Endodermal cell (in vitro differentiated cells): ENCODE data around the gene SREBF2. TPM values are rescaled to one million over a fixed set of nuclear protein-coding genes. Genes with fewer than 3 reads are reported as not detected.
"Not testable (repeated sequence)": the region's sequence is repeated elsewhere in the genome, so short reads cannot be mapped to it uniquely, and the experiment has no call there.

ENCODE experiments used
- DNase-seq: peaks from one replicate; pipeline ENCODE4 v3.0.0-alpha.2; 2017
- H3K27ac ChIP-seq: 2 replicates; pipeline ENCODE4 v1.5.1; 2013; ENCODE audit warnings: mild to moderate bottlenecking, low read depth, low read length, moderate library complexity
- H3K27me3 ChIP-seq: 2 replicates; pipeline ENCODE4 v1.6.1; 2013; ENCODE audit warnings: mild to moderate bottlenecking, low read length, moderate library complexity; ENCODE audit not compliant: insufficient read depth, control insufficient read depth, poor library complexity, severe bottlenecking
- H3K36me3 ChIP-seq: 2 replicates; pipeline ENCODE4 v1.7.0; 2013; ENCODE audit warnings: mild to moderate bottlenecking, low read length, moderate library complexity; ENCODE audit not compliant: control insufficient read depth, insufficient read depth
- H3K4me1 ChIP-seq: one replicate; pipeline ENCODE4 v1.7.0; 2013; ENCODE audit warnings: low read length; ENCODE audit not compliant: control insufficient read depth, insufficient read depth
- H3K4me3 ChIP-seq: 2 replicates; pipeline ENCODE4 v1.5.1; 2013; ENCODE audit warnings: mild to moderate bottlenecking, low read length, moderate library complexity
- H3K9ac ChIP-seq: 2 replicates; pipeline ENCODE4 v1.6.1; 2013; ENCODE audit warnings: mild to moderate bottlenecking, low read length, moderate library complexity; ENCODE audit not compliant: poor library complexity, severe bottlenecking; ENCODE audit errors: extremely low read depth
- H3K9me3 ChIP-seq: 2 replicates; pipeline ENCODE4 v1.6.1; 2013; ENCODE audit warnings: mild to moderate bottlenecking, low read length, moderate library complexity; ENCODE audit not compliant: control insufficient read depth
- H3K27ac Mint-ChIP-seq: 2 replicates; pipeline ENCODE4 v1.8.0; 2020; ENCODE audit warnings: mixed read lengths
- H3K27me3 Mint-ChIP-seq: 2 replicates; pipeline ENCODE4 v1.8.0; 2021; ENCODE audit warnings: mild to moderate bottlenecking, mixed read lengths; ENCODE audit not compliant: insufficient read depth
- H3K36me3 Mint-ChIP-seq: 2 replicates; pipeline ENCODE4 v1.8.0; 2020; ENCODE audit warnings: low read depth, mixed read lengths
- H3K4me1 Mint-ChIP-seq: 2 replicates; pipeline ENCODE4 v1.8.0; 2020; ENCODE audit warnings: mixed read lengths
- H3K4me3 Mint-ChIP-seq: 2 replicates; pipeline ENCODE4 v1.8.0; 2020; ENCODE audit warnings: mild to moderate bottlenecking, moderate library complexity, mixed read lengths
- H3K9me3 Mint-ChIP-seq: 2 replicates; pipeline ENCODE4 v1.8.0; 2020; ENCODE audit warnings: mild to moderate bottlenecking, mixed read lengths
- WGBS, 2 experiments: methylation state at CpG; one replicate each; pipeline versions ENCODE4 v1.1.5 to v1.1.7; 2013; ENCODE audit warnings: missing lambda C conversion rate in 2 of 2, mixed read lengths in 1 of 2; ENCODE audit not compliant: insufficient coverage in 1 of 2, insufficient read length in 1 of 2; 5-methylcytosine and 5-hydroxymethylcytosine counted together
- total RNA-seq, 2 donors: library from RNA; stranded (reverse); fragmentation: NEBNext Ultra II Directional in 1 of 2; extraction: Animal tissue kit (Norgen Biotek cat#: 25700) in 1 of 2; gene quantifications; 2 replicates in 1 of 2; 3 replicates in 1 of 2; pipeline ENCODE4 v1.2.1, GENCODE V29; 2021
- TF ChIP-seq, protein P1 (sequence below): fragments of 200-600 bp; sonication (generic); conservative IDR thresholded peaks from 2 replicates; pipeline ENCODE4 v1.5.0; 2021; ENCODE audit warnings: antibody characterized with exemption, mild to moderate bottlenecking

SREBF2 gene
- total RNA-seq, 2 donors from 2014 or later, result 125 to 135 TPM

DNA sequence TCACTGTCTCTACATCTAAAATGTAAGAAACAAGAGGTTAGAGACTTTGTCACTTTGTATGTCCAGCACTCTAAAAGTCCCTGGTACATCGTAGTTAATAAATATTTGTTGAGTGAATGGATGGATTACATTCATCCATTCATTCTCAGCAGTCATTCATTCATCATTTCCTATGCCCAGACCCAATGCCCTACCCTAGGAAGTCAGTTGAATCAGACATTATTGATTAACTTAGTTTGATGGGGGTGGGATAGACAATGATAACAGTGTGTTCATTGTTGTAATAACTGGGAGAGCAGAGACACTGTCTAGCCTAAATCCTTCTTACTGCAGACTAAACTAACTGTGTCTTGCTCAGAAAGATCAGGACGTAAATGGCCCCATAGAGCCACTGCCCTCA lies 115.2 kb downstream of the SREBF2 start:
- Mint-ChIP-seq H3K36me3 (peaks cover 20% of the 10 kb centered on the region), H3K27ac (no peak overlapping the region)
- no peak overlapping the region for H3K9ac ChIP-seq

DNA sequence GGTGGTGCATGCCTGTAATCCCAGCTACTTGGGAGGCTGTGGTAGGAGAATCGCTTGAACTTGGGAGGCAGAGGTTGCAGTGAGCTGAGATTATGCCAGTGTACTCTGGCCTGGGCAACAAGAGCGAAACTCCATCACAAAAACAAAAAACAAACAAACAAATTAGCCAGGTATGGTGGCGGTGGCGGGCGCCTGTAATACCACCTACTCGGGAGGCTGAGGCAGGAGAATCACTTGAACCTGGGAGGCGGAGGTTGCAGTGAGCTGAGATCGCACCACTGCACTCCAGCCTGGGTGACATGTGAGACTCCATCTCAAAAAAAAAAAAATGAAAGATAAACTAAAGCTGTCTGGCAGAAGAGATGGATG lies 116.0 kb downstream of the SREBF2 start:
- H3K27me3 Mint-ChIP-seq, result not testable (repeated sequence)

More for the DNA sequence above, 115.2 kb downstream of the SREBF2 start:
- peaks cover 2% of the 10 kb centered on the region for H3K27me3 Mint-ChIP-seq
- H3K9me3 Mint-ChIP-seq, result no peaks in the 10 kb centered on the region
- Histone ChIP-seq H3K27ac (no peak overlapping the region), H3K4me1 (no peaks in the 10 kb centered on the region), H3K27me3 (no peaks in the 10 kb centered on the region), H3K9me3 (no peaks in the 10 kb centered on the region), H3K4me3 (no peak overlapping the region), H3K36me3 (peaks cover 17% of the 10 kb centered on the region)
- H3K4me1 Mint-ChIP-seq, result peaks cover 13% of the 10 kb centered on the region
- no peak overlapping the region for H3K4me3 Mint-ChIP-seq
- 95 to 100% methylated on average over 1 of the region's 2 CpGs for WGBS, 2 experiments
- no peak for DNase-seq
- TF ChIP-seq, protein P1, sequence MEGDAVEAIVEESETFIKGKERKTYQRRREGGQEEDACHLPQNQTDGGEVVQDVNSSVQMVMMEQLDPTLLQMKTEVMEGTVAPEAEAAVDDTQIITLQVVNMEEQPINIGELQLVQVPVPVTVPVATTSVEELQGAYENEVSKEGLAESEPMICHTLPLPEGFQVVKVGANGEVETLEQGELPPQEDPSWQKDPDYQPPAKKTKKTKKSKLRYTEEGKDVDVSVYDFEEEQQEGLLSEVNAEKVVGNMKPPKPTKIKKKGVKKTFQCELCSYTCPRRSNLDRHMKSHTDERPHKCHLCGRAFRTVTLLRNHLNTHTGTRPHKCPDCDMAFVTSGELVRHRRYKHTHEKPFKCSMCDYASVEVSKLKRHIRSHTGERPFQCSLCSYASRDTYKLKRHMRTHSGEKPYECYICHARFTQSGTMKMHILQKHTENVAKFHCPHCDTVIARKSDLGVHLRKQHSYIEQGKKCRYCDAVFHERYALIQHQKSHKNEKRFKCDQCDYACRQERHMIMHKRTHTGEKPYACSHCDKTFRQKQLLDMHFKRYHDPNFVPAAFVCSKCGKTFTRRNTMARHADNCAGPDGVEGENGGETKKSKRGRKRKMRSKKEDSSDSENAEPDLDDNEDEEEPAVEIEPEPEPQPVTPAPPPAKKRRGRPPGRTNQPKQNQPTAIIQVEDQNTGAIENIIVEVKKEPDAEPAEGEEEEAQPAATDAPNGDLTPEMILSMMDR, result no peak

DNA sequence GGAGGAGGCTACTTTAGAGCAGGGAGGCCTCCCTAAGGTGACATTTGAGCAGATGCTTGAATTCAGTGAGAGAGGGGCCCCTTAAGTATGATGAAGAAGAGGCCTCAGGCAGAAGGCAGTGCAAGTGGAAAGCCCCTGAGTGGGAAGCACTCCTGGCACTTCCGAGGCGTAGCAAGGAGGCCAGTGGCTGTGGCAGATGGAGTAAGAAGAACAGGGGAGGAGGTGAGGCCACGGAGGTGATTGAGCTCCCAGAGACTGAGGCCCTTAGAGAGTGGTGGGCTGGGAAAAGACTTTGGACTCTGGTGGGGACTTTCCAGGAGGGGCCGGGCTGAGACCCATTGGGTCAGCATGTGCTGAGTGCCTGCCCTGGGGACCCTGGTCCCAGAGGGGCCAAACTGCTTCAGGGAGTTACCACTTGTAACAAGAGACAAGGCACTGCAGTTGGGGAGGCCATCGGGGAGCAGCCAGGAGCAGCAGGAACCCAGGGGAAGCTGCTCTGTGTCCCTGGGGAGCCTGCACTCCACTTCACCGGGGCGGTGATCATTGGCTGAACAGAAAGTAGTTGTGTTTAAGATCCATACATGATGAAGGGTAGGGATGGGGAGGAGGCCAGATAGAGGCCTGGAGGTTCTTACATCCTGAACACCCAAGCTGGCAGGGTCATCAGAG lies 116.5 kb downstream of the SREBF2 start:
- TF ChIP-seq, protein P1, result no peak
- no peaks in the 10 kb centered on the region for H3K9me3 ChIP-seq
- no peaks in the 10 kb centered on the region for H3K4me1 ChIP-seq
- H3K4me3 ChIP-seq, result no peak overlapping the region
- Mint-ChIP-seq H3K9me3 (no peaks in the 10 kb centered on the region), H3K27ac (no peak overlapping the region), H3K4me1 (peaks cover 13% of the 10 kb centered on the region), H3K27me3 (peaks cover 2% of the 10 kb centered on the region), H3K4me3 (no peak overlapping the region), H3K36me3 (peaks cover 10% of the 10 kb centered on the region)
- H3K27me3 ChIP-seq, result no peaks in the 10 kb centered on the region
- no peak overlapping the region for H3K27ac ChIP-seq
- WGBS, 2 experiments, result 89 to 95% methylated on average over 7 of the region's 7 CpGs
- no peak overlapping the region for H3K9ac ChIP-seq
- peaks cover 8% of the 10 kb centered on the region for H3K36me3 ChIP-seq
- no peak for DNase-seq

More for the DNA sequence above, 116.0 kb downstream of the SREBF2 start:
- not testable (repeated sequence) for H3K4me3 Mint-ChIP-seq, H3K4me1 ChIP-seq, H3K9me3 Mint-ChIP-seq, H3K27ac ChIP-seq, H3K9me3 ChIP-seq, H3K9ac ChIP-seq, H3K27ac Mint-ChIP-seq, H3K27me3 ChIP-seq, DNase-seq, H3K4me3 ChIP-seq
- Mint-ChIP-seq H3K36me3 (peaks cover 13% of the 10 kb centered on the region), H3K4me1 (peaks cover 13% of the 10 kb centered on the region)
- WGBS, 2 experiments, result 92 to 94% methylated on average over 6 to 8 of the region's 8 CpGs
- peaks cover 10% of the 10 kb centered on the region for H3K36me3 ChIP-seq
